ENCODE measurements around the gene GCNT1.
A peak's percentile ranks its signal among the peaks of the same experiment; 100 is the strongest.
"Not testable (repeated sequence)": the region's sequence is repeated elsewhere in the genome, so short reads cannot be mapped to it uniquely, and the experiment has no call there.

The GCNT1 gene

DNA sequence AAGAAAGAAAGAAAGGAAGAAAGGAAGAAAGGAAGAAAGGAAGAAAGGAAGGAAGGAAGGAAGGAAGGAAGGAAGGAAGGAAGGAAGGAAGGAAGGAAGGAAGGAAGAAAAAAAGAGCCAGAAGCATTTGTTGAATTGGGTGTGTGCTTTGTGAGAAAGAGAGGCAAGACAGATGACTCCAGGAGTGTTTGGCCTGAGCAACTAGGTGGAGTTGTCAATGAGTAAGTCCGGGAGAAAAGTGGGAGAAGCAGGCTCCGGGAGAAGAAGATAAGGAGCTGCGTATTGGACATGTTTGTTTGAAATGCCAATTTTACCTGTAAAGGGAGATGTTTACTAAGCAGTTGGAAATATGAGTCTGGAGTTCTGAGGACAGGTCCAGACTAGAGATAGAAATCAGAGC, 15.1 kb upstream of the GCNT1 start:
- no peak for DNase-seq (ENCODE audit: low read depth)

DNA sequence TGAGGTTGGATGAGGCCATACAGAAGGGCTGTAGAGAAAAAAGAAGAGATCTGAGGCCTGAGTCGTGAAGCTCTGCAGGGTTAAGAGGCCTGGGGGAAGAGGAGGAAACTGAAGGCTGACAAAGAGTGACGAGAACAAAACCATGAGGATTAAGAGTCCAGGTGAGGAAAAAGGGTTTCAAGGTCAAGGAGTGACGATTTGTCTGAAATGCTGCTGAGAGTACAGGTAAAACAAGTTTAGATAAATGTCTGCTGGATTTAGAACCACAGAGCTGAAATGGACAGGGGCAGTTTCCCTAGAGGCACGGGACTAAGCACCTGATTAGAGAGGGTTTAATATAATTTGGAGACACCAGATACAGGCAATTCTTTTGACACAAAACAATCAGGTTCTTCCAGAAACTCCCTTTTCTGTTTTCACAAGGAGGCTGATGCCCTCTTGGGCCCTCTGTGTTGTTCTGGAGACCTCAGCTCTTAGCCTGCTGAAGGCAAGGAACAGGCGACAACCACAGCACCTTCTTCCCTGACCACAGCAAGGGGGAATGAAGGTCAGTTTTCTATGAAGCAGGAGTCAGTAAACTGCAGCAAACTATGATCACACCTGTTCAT, 14.6 kb upstream of the GCNT1 start:
- no peak for DNase-seq (ENCODE audit: low read depth)

DNA sequence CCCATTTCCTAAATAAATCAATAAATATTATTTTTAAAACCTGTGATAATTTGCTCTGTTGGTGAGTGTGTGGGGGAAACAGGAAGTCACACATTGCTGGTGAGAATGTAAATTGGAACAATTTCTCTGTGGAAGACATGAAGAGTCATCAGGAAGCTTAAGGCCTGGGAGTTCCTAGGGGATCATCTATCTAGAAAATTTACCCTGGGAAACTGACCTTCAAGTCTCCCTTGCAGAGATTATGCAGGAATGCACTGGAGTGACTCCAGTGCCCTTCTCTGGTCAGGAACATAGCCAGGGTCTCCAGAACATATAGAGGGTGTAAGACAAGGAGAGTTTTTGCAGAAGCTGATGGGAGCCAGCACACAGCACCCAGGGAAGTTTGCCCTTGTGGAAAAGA, 13.0 kb upstream of the GCNT1 start:
- DNase-seq (ENCODE audit: low read depth) = peak; percentile 55

DNA sequence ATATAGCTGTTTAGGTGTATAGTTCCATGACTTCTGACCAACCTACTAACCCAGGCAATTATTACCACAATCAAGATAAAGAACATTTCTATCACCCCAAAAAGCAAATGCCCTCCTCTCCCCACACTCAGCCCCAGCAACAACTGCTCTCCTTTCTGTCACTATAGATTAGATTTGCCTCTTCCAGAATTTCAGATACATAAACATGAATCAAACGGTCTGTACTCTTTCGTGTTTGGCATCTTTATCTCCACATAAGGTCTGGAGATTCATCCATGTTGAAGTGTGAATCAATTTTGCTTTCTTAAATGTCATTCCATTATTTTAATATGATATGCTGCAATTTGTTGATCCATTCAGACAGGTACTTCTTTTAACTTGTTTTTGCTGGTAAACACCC, 10.5 kb upstream of the GCNT1 start:
- DNase-seq (ENCODE audit: low read depth) = no peak

DNA sequence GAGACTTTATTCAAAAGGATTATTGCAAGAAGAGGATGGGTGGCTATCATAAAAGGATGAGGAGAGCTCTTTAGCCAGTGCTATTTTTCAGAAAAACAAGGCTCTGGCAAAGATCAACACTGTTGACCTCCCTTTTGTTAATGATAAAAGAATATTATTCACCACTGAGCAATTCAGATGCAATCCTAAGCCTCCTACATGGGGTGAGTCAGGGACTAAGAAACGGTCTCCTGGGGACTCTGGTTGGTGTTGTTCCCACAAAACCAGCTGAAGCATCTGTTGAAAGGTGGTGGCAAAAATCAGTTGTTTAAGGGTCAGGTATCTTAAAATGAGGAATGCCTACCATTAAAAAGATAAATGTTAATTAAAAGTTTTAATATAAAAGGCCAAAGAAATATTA, 7.7 kb upstream of the GCNT1 start:
- peak; percentile 91 for DNase-seq (ENCODE audit: low read depth)

DNA sequence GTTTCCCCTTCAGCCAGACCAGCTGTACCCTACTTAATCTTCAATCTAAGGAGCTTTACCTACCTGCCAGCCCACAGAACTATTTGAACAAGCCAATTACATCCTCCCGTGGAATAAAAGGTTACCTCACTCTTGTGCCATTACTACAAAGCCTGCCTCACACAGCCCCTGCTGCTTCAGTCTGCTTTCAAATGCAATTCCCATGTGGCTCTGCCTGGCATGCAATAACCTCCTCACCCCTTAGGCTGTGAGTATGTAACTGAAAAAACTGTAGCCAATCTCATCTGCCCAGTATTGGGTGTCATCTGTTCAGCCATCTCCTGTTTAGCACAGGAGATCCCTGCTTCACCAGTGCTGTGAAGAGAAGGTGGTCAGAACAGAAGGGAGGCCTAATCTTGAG, 6.1 kb upstream of the GCNT1 start:
- DNase-seq (ENCODE audit: low read depth) = no peak

DNA sequence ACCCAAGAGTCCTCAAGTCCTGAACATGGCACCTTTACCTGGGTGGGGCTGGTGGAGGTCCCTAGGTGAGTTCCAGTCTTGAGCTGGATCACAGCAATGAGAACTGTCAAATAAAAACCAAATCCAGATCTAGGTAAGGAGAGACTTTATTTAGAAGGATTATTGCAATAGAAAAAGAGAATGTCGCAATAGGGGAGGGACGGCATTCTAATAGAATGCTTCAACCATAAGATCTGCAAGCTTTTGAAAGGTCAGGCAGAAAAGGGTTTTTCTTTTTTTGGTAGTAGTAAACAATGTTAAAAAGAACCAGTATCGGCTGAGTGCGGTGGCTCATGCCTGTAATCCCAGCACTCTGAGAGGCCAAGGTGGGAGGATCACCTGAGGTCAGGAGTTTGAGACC, 5.2 kb upstream of the GCNT1 start:
- peak; percentile 89 for DNase-seq (ENCODE audit: low read depth)

DNA sequence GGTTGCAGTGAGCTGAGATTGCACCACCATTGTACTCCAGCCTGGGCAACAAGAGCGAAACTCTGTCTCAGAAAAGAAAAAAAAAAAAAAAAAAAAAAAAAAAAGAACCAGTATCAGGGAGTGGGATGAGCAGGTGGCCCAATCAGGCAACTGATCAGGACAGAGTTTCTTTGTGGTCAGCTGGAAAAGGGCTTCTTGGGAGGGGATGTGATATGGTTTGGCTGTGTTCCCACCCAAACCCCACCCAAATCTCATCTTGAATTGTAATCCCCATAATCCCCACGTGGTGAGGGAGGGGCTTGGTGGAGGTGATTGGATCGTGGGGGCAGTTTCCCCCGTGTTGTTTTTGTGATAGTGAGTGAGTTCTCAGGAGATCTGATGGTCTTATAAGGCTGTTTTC, 4.7 kb upstream of the GCNT1 start:
- no peak for DNase-seq (ENCODE audit: low read depth)

DNA sequence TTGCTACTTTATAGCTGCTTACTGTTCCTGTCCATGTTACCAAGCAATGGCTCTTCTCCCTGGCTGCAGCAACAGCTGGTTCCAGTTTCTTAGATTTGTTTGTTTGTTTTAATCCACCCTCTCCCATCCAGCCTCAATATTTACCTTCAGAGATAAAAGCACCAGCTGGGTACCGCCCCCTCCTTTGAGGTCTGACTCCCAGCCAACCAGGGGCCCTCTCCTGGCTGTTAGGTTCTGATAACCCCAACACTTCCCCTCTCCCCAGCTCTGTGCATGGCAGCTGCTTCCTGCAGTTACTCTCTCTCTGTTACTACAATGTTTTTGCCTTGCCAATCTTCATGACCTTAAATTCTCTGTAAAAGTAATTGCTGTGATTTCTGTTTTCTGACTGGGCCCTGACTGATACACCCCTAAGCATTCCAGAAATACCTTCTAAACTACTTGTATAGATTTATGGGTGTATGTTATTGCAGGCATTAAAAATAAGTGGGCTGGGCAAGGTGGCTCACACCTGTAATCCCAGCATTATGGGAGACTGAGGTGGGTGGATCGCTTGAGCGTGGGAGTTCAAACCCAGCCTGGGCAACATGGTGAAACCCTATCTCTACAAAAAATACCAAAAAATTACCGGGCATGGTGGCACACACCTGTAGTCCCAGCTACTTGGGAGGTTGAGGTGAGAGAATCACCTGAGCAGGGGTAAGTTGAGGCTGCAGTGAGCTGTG, 2.6 kb upstream of the GCNT1 start:
- DNase-seq (ENCODE audit: low read depth) = peak; percentile 87

DNA sequence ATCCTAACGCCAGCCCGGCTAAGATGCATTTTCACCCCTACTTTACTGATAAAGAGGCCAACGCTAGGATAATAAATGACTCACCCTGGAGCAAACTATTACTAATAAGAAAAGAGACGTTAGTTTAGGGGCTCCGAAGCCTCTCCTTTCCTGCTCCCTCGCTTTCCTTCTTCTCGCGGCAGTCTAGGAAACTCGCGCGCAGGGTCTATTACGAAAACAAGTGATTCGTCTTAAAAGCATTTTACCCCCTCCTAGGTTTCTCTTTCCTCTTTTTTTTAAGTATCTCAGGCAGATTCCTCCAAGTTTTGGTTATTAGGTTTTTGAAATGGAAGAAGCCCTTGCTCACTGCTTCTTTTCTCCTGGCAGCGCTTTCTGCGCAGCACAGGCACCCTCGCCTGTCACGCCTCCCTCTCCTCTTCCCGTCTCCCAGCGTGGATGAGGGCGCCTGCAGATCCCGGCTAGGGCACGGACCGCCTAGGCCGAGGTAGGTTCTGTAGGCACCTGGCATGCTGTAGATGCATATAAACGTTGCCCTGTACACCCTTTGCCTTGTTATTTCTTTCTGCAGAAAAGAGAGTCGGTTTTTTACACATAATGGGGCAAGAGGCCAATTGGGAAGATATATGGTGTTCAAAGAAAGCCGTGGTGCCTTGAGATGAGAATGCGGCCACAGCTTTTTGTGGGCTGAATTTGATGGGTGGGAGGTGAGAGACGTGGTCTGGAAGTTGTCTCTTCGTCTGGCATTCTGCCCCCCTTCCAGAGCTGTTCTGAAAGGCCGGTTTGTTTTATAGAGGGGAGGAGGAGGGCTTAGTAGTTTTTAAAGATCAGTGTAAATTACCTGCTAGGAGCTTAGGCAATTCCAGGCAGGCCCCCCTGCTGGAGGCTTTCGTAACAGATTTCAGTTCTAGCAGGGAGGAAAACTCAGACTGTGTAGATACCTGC, 983 bp downstream of the GCNT1 start:
- peak; percentile 92 for DNase-seq (ENCODE audit: low read depth)

DNA sequence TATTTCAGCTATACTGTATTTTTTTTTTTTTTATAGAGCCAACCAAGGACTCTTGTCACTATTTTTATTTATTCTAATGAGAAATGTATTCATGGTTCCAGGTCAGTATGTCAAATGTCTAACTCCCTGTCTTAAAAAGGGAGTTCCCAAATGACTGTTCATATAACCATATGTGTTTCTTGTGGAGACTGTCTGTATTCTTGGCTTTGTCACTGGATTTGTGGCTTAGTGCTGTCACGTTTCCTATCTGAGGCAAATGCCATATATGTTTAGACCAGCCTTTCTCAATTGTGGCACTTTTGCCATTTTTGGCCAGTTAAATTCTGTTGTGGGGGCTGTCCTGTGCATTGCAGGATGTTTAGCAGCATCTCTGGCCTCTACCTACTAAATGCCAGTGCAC, 3.1 kb downstream of the GCNT1 start:
- no peak for DNase-seq (ENCODE audit: low read depth)

DNA sequence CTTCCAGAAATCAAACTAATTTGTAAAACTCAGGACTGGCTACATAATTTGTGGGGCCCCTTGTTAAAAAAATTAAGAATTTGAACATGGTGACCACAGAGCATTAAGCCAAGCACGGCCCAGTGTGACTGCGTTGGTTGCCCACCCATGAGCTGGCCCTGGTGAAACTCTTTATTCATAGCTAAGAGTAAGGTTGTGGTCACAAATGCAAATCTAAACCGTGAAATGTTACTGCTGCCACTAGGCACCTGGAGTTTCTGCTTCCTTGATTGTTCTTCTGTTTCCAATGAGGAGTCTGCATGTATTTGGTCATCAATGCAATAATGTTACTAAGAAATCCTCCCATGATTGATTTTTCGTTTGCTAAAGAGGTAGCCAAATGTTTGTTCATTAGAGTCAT, 4.2 kb downstream of the GCNT1 start:
- no peak for DNase-seq (ENCODE audit: low read depth)

DNA sequence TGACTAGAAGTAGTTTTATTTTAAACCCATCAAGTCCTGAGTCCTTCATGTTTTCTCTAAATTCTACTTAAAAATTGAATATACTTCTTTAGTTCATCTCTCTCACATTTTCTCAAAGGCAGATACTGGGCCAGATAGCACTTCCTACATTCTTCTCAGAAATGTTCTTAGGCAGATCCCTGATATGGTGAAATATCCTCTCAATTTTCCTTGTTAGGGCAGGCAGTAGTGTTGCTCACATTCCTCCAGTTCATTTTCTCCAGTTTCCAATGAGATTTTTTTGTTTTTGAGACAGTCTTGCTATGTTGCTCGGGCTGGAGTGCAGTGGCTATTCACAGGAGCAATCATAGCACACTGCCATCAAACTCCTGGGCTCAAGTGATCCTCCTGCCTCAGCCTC, 5.7 kb downstream of the GCNT1 start:
- DNase-seq (ENCODE audit: low read depth) = peak; percentile 79

DNA sequence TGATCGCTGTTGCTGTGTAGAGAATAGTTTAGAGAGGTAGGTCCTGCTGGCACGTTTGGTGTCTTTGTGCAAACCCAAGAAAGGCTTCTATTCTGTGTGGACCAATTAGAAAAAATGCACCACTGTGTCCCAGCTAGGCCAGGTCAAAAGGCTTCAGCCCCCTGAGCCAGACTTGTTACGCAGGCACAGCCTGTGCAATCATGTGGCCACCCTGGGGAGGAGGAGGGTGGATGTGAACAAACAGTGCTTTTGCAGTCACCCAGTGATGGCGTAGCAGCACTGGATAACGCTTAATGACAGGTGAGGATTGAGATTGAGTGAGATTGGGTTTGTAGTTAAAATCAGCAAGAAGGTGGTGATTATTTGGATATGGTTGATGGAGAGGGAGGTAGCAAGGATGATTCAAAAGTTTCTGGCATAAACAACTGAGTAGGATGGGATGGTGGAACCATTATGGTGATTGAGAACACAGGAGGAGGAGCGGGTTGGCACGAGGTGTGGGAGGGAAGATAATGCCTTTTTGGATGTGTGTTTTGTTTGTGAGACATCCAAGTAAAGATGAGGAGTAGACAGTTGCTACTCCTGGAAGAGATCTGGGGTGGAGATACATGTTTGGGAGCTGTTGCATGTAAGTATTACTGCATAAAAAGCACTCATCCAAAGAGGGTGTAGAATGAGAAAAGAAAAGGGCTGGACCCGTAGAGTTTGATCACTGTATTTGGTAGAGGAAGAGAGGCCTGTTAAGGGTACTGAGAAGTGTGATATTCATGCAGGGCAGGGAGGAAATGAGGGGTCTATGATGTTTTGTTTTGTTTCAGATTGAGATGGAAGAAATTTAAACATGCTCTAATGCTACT, 6.7 kb downstream of the GCNT1 start:
- DNase-seq (ENCODE audit: low read depth) = peak; percentile 66

DNA sequence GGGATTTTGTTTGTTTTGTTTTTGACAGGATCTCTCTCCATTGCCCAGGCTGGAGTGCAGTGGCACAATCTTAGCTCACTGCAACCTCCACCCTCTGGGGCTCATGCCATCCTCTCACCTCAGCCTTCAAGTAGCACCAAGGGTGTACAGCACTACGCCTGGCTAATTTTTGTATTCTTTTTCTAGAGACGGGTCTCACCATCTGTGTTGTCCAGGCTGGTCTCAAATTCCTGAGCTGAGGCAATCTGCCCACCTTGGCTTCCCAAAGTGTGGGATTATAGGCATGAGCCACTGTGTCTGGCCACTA, 7.3 kb downstream of the GCNT1 start:
- no peak for DNase-seq (ENCODE audit: low read depth)

DNA sequence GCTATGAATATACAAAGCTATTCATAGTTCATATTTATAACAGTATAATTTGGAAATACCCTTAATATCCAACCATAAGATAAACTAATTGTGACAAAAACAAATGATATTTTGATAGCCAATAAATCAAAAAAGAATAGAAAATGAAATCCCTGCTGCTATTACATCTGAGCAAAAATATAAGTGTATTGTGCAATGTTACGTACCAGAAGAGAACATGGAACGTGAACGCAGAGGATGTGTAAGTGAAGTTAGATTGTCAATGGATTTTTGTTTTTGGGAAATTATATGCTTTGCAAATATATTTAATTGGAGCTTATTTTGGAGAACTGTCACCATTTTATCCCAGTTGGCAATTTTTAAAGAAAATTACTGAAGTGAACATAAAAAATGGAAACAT, 15.4 kb downstream of the GCNT1 start:
- DNase-seq (ENCODE audit: low read depth) = no peak

DNA sequence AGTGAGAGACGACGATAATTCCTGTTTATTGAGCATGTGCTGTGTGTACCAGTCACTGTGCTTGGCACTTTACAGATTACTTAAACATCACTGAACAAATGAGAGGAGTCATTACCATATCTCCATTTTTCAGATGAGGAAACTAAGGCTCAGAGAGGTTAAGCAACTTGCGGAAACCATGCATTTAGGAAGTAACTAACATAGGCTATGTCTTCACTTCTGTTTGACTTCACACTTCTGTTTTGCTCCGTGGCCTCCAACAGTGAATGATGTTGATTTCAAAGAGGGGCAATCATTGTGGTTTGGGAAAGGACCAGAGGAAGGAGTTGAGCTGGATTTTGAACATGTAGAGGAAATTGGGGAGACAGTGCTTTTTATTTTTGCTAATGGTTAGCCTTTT, 16.7 kb downstream of the GCNT1 start:
- no peak for DNase-seq (ENCODE audit: low read depth)

DNA sequence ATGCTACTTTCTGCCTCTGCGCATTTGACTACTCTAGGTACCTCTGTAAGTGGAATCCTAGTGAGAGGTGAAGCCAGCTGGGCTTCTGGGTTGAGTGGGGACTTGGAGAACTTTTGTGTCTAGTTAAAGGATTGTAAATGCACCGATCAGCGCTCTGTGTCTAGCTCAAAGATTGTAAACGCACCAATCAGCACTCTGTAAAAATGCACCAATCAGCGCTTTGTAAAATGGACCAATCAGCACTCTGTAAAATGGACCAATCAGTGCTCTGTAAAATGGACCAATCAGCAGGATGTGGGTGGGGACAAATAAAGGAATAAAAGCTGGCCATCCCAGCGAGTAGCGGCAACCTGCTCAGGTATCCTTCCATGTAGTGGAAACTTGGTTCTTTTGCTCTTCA, 18.8 kb downstream of the GCNT1 start:
- not testable (repeated sequence) for DNase-seq (ENCODE audit: low read depth)

DNA sequence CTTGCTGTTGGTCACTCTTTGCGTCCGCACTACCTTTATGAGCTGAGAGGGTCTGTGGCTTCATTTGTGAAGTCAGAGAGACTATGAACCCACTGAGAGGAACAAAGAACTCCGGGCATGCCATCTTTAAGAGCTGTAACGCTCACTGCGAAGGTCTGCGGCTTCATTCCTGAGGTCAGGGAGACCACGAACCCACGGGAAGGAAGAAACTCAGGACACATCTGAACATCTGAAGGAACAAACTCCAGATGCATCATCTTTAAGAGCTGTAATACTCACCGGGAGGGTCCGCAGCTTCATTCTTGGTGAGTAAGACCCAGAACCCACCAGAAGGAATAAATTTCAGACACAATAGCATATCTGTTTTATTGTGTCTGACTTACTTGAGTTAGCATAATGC, 19.2 kb downstream of the GCNT1 start:
- no peak for DNase-seq (ENCODE audit: low read depth)

DNA sequence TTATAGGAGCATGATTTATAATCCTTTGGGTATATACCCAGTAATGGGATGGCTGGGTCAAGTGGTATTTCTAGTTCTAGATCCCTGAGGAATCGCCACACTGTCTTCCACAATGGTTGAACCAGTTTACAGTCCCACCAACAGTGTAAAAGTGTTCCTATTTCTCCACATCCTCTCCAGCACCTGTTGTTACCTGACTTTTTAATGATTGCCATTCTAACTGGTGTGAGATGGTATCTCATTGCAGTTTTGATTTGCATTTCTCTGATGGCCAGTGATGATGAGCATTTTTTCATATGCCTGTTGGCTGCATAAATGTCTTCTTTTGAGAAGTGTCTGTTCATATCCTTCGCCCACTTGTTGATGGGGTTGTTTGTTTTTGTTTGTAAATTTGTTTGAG, 20.4 kb downstream of the GCNT1 start:
- DNase-seq (ENCODE audit: low read depth) = not testable (repeated sequence)

DNA sequence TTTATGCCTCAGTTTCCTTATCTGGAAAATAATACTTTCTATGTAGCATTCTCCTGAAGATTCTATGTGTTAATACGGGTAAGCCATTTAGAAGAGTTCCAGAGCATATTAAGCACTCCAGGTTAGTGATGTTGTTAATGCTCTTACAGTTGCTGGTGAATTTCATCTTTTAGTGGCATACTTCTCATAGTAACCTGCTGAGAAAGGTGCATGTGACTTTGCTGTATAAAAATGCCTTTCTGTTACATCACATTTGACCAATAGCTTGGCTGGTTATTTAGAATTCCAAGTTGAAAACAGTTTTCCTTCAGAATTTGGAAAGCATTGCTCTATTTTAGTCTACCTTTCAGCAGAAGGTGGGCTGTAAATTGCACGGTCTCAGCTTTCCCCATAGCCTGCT, 27.2 kb downstream of the GCNT1 start:
- peak; percentile 49 for DNase-seq (ENCODE audit: low read depth)

DNA sequence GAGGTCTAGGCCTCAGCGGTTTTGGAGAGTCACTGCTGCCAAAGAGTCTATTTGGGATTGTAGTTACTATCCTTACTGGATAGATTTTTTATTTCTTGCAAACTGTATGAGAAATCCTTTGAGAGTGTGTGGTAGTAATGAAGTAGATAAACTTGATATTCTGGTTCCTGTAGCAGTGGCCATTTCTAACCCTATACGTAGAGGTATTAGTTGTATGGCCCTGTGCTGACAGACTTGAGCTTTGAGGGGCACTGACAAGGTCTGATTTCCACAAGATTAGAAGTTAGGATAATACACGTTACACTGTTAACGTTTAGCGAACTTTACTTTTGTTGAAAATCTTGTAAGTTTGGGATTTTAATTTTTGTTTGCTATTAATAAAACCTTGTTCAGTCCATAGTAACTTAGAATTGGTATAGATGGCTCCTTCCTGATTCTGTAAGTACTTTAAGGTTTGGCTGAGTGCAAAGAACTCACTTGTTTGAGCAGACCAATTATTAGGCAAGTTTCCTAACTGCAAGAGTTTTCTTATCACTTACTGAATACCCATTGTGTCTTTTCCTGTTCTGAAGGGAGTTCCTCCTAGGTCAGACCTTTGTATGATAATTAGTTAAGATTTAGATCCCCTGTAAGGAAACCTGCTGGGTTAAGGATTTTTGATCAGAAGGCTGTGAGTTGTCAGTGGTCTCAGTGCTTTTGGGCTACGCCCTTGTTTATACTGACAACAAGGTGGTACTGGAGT, 31.4 kb downstream of the GCNT1 start:
- DNase-seq (ENCODE audit: low read depth) = no peak
